Measurements from ENCODE around the gene RERE.

DNA sequence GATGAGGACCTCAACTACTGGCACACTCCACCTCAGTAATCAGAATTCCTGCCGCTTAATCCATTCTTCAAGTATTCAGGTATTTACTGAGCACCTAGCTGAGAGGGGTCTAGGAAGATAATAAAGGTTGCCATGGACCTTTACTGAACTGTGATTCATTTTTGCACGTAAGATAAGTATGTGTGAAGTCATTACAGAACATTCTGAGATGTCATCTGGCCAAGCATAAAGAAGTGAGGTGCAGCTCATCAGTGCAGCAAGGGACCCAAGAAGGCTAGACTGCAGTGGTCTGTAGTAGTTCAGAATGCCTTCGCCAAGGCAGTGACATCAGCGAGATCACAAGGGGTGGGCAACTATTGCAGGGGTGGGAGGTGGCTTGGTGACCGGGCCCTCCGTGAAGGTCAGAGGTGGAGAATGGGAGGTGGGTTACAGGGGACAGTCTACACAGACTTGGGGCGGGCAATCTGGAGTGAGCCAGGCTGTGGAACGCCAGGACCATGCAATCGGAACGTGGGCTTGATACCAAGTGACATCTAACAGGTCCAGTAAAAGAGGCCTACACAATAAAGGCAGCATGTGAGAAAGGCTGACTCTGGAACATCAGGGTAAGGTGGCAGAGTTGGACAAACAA, 392.2 kb downstream of the RERE start:
- TF ChIP-seq, protein P1, sequence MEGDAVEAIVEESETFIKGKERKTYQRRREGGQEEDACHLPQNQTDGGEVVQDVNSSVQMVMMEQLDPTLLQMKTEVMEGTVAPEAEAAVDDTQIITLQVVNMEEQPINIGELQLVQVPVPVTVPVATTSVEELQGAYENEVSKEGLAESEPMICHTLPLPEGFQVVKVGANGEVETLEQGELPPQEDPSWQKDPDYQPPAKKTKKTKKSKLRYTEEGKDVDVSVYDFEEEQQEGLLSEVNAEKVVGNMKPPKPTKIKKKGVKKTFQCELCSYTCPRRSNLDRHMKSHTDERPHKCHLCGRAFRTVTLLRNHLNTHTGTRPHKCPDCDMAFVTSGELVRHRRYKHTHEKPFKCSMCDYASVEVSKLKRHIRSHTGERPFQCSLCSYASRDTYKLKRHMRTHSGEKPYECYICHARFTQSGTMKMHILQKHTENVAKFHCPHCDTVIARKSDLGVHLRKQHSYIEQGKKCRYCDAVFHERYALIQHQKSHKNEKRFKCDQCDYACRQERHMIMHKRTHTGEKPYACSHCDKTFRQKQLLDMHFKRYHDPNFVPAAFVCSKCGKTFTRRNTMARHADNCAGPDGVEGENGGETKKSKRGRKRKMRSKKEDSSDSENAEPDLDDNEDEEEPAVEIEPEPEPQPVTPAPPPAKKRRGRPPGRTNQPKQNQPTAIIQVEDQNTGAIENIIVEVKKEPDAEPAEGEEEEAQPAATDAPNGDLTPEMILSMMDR (IDR thresholded peaks at IDR 0.05; ENCODE audit: poor library complexity) = no peak
- TF ChIP-seq EZH2 (IDR thresholded peaks at IDR 0.05; ENCODE audit: borderline replicate concordance) = no peak
- TF ChIP-seq EZH2phosphoT487 (IDR thresholded peaks at IDR 0.05; ENCODE audit: low read depth, severe bottlenecking, unreplicated experiment) = no peak

All from hepatocyte (in vitro differentiated cells).